MM.1S (cell line): ENCODE measurements around the gene SLC35E2B.

Experiments
- DNase-seq: peaks from one replicate; pipeline ENCODE4 v3.0.0-alpha.2; 2015
- H2AFZ ChIP-seq: fragments of 300-600 bp; sonication (generic); 2 replicates; pipeline ENCODE4 v1.6.0; 2016; ENCODE audit warnings: antibody characterized with exemption, low read length
- H3F3A ChIP-seq: fragments of 300-600 bp; sonication (generic); 2 replicates; pipeline ENCODE4 v1.6.1; 2016; ENCODE audit warnings: mild to moderate bottlenecking, antibody characterized with exemption, low read length, moderate library complexity, mixed read lengths; ENCODE audit not compliant: insufficient read depth
- H3K27ac ChIP-seq: fragments of 300-600 bp; sonication (generic); 2 replicates; pipeline ENCODE4 v1.5.1; 2016; ENCODE audit warnings: mild to moderate bottlenecking, low read length
- H3K27me3 ChIP-seq: fragments of 300-600 bp; sonication (generic); replicated peaks from 2 replicates; pipeline ENCODE4 v1.6.0; 2016; ENCODE audit warnings: low read length; ENCODE audit not compliant: insufficient read depth
- H3K36me3 ChIP-seq: fragments of 300-600 bp; sonication (generic); replicated peaks from 2 replicates; pipeline ENCODE4 v1.6.1; 2016; ENCODE audit warnings: mild to moderate bottlenecking, low read length, mixed read lengths; ENCODE audit not compliant: insufficient read depth
- H3K4me1 ChIP-seq: fragments of 300-600 bp; sonication (generic); 2 replicates; pipeline ENCODE4 v1.6.1; 2016; ENCODE audit warnings: low read length, mixed read lengths
- H3K4me2 ChIP-seq: fragments of 300-600 bp; sonication (generic); 2 replicates; pipeline ENCODE4 v1.6.0; 2016; ENCODE audit warnings: low read depth, low read length
- H3K4me3 ChIP-seq: fragments of 300-600 bp; sonication (generic); 2 replicates; pipeline ENCODE4 v1.5.1; 2016; ENCODE audit warnings: low read length, mixed read lengths
- H3K79me2 ChIP-seq: fragments of 300-600 bp; sonication (generic); 2 replicates; pipeline ENCODE4 v1.6.1; 2016; ENCODE audit warnings: mixed run types, low read length, mixed read lengths
- H3K9ac ChIP-seq: fragments of 300-600 bp; sonication (generic); 2 replicates; pipeline ENCODE4 v1.6.1; 2016; ENCODE audit warnings: low read length, mixed read lengths
- H3K9me2 ChIP-seq: fragments of 300-600 bp; sonication (generic); replicated peaks from 2 replicates; pipeline ENCODE4 v1.6.1; 2016; ENCODE audit warnings: mild to moderate bottlenecking, low read length, mixed read lengths; ENCODE audit not compliant: insufficient read depth
- H3K9me3 ChIP-seq: fragments of 300-600 bp; sonication (generic); replicated peaks from 2 replicates; pipeline ENCODE4 v1.6.1; 2016; ENCODE audit warnings: mild to moderate bottlenecking, low read length, mixed read lengths; ENCODE audit not compliant: insufficient read depth
- H4K20me1 ChIP-seq: fragments of 300-600 bp; sonication (generic); 2 replicates; pipeline ENCODE4 v1.6.1; 2016; ENCODE audit warnings: mild to moderate bottlenecking, low read length, moderate library complexity, mixed read lengths; ENCODE audit not compliant: insufficient read depth
- CTCF ChIP-seq: fragments of 300-600 bp; sonication (generic); IDR thresholded peaks from 2 replicates; pipeline ENCODE4 v1.5.1; 2016; ENCODE audit warnings: antibody characterized with exemption, low read length, mixed read lengths
- EZH2 ChIP-seq: fragments of 300-600 bp; sonication (generic); optimal IDR thresholded peaks from 2 replicates; pipeline ENCODE3; 2017; ENCODE audit warnings: low read depth, mild to moderate bottlenecking, antibody characterized with exemption, low read length, mixed read lengths
- EZH2phosphoT487 ChIP-seq: fragments of 300-600 bp; sonication (generic); IDR thresholded peaks from 2 replicates; pipeline ENCODE4 v1.6.1; 2018; ENCODE audit warnings: antibody characterized with exemption, low read length

The SLC35E2B gene

DNA sequence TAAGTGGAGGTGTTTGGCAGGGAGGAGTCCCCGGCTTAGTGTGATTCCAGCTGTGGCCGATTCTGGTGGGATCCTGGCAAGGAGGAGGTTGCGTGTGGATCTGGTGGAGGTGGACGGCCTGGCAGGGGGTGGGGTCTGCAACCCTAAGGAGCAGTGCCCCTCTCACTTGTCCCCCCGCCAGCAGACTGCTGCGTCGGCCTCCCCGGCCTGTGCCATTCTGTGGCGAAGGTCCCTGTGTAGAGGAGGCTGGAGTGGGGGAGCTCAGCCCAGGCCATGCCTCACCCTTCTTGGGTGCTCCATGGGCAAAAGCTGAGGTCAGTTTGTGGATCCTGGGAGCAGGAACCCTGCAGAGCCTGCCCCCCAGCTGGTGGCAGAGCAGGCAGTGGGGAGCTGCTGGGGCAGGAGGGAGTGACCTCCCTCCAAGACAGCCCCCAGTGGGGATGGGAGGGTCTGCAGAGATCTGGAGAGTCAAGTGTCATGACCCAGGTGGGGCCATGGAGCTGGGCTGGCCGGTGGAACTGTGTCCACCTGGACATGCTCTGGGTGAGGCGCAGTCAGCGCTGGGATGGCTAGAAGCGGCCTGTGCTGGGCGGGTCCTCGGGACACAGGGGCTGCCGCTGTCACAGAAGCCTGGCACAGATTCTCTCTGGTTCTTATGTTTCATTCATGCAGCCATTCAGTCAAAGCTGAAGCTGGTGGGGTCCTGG, 72.0 kb downstream of the SLC35E2B start:
- H3K27ac ChIP-seq, result no peak overlapping the region
- no peak overlapping the region for H2AFZ ChIP-seq
- H3K9ac ChIP-seq, result no peak overlapping the region
- H3K36me3 ChIP-seq, result no peaks in the 10 kb centered on the region
- no peaks in the 10 kb centered on the region for H3K27me3 ChIP-seq
- H4K20me1 ChIP-seq, result no peaks in the 10 kb centered on the region
- no peaks in the 10 kb centered on the region for H3K9me2 ChIP-seq
- no peak for DNase-seq
- H3K4me2 ChIP-seq, result no peak overlapping the region
- H3K79me2 ChIP-seq, result peaks cover 9% of the 10 kb centered on the region
- no peaks in the 10 kb centered on the region for H3F3A ChIP-seq
- H3K4me3 ChIP-seq, result no peak overlapping the region
- no peaks in the 10 kb centered on the region for H3K9me3 ChIP-seq
- TF ChIP-seq EZH2, result no peak
- no peak for TF ChIP-seq EZH2phosphoT487
- TF ChIP-seq CTCF, result no peak
- H3K4me1 ChIP-seq, result no peaks in the 10 kb centered on the region

- Histone ChIP-seq H3K9ac (no peak overlapping the region), H3K27me3 (no peaks in the 10 kb centered on the region), H2AFZ (no peak overlapping the region), H3K36me3 (no peaks in the 10 kb centered on the region), H3F3A (peaks cover 3% of the 10 kb centered on the region; the same call in 1 of the 2 replicates), H3K27ac (no peak overlapping the region), H3K4me2 (no peak overlapping the region), H3K9me2 (no peaks in the 10 kb centered on the region), H4K20me1 (no peaks in the 10 kb centered on the region), H3K4me3 (no peak overlapping the region), H3K9me3 (no peaks in the 10 kb centered on the region), H3K79me2 (peaks cover 9% of the 10 kb centered on the region), H3K4me1 (no peaks in the 10 kb centered on the region)
- no peak for DNase-seq
- TF ChIP-seq CTCF, result peak; percentile 22
- no peak for TF ChIP-seq EZH2phosphoT487
- TF ChIP-seq EZH2, result no peak
Measured at GRCh38 chr1:1619917-1620361, 72.7 kb downstream of the SLC35E2B start.

DNA sequence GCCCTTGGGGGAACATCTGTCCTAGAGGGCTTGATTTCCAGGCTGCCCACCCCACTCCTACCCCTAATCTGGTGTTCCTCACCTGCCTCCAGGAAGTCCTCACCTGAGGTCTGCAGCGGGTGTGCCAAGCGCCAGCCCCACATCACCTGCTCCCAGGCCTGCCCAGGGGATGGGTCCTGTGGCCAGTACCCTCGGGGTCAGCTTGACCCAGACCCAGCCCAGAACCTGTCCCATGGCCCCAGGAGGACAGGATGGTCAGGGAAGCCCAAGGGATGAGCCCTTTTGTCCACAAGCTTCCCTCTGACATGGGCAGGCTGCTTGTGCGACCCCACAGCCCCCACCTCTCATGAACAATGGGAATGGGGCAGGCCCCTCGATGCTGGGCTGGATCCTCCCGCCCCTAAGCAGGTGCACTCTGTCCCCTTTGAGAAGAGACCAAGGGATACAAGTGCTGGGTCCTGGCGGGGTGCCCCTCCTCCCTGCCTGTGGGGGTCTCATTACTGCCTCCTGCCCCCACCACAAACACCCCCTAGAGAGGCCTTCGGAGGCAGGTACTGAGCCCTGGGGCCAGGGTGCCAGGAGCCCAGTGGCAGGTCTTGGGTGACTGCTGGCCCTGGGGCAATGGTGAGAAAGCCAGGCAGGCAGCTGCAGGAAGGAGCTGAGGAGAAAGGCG, 74.1 kb downstream of the SLC35E2B start:
- Histone ChIP-seq H3K27me3 (no peaks in the 10 kb centered on the region), H3K4me3 (no peak overlapping the region), H3K4me2 (no peak overlapping the region), H3K27ac (no peak overlapping the region), H3K9me3 (no peaks in the 10 kb centered on the region), H3K9me2 (no peaks in the 10 kb centered on the region), H2AFZ (no peak overlapping the region), H3K79me2 (peaks cover 22% of the 10 kb centered on the region), H3K36me3 (no peaks in the 10 kb centered on the region), H3K4me1 (peaks cover 3% of the 10 kb centered on the region; the same call in 1 of the 2 replicates), H3K9ac (no peak overlapping the region), H4K20me1 (no peaks in the 10 kb centered on the region), H3F3A (peaks cover 3% of the 10 kb centered on the region; the same call in 1 of the 2 replicates)
- DNase-seq, result no peak
- TF ChIP-seq EZH2 (no peak), EZH2phosphoT487 (no peak), CTCF (no peak)
